Measurements from ENCODE around the gene ST3GAL5. TPM values are rescaled to one million over a fixed set of nuclear protein-coding genes. Genes with fewer than 3 reads are reported as not detected.

The ST3GAL5 gene
- total RNA-seq, 1 donor from 2014 or later = 29.7 TPM

DNA sequence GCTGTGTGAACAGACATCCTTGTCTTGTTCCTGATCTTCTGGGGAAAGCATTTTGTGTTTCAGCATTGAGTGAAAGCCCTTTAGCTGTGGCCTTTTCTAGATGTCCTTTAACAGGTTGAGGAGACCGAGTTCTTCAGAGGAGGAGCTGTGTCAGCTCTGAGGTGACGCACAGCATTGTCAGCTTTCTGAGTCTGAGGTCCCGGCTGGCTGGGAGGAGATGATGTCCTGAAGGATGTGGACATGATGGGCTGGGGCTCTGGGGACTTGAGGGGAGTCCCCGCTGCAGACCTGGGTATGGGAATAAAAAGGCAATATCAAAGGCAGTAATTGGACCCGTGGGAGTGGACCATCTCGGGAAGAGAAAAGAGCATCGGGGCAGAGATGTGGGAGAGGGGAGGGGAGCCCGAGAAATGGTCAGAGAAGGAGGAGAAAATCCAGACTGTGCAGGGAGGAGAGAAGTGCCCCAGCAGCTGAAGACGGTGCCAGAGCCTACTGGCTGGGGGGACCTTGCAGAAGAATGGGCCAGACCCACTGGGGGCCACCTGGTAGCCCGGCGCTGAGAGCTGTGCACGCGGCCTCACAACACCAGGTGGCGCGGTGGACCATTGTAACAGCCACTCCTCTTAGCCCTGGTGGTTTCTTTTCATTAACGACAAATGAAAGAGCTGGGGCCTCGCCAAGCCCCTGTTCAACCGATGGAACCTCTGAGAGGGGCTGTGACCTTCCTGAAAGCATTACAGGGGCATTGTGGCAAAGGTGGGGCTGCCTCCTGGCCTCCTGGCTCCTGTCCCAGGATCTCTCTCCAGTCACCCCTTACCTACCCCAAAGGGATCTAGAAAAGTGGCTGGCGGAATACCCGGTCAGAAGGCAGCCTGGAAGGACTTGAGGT is 61.6 kb downstream of the ST3GAL5 start:
- Histone ChIP-seq H3K36me3 (ENCODE audit: control insufficient read depth, insufficient read depth, low read length) (no peaks in the 10 kb centered on the region), H3K4me3 (ENCODE audit: low read depth, low read length) (no peak overlapping the region), H3K27me3 (ENCODE audit: control insufficient read depth, insufficient read depth, low read length) (no peaks in the 10 kb centered on the region)
- DNase-seq (ENCODE audit: low read depth) (peak; percentile 28), FAIRE-seq (no peak)
- TF ChIP-seq, protein P1, sequence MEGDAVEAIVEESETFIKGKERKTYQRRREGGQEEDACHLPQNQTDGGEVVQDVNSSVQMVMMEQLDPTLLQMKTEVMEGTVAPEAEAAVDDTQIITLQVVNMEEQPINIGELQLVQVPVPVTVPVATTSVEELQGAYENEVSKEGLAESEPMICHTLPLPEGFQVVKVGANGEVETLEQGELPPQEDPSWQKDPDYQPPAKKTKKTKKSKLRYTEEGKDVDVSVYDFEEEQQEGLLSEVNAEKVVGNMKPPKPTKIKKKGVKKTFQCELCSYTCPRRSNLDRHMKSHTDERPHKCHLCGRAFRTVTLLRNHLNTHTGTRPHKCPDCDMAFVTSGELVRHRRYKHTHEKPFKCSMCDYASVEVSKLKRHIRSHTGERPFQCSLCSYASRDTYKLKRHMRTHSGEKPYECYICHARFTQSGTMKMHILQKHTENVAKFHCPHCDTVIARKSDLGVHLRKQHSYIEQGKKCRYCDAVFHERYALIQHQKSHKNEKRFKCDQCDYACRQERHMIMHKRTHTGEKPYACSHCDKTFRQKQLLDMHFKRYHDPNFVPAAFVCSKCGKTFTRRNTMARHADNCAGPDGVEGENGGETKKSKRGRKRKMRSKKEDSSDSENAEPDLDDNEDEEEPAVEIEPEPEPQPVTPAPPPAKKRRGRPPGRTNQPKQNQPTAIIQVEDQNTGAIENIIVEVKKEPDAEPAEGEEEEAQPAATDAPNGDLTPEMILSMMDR (IDR thresholded peaks at IDR 0.05; ENCODE audit: insufficient read depth, low read length, severe bottlenecking) = peak; percentile 93

DNA sequence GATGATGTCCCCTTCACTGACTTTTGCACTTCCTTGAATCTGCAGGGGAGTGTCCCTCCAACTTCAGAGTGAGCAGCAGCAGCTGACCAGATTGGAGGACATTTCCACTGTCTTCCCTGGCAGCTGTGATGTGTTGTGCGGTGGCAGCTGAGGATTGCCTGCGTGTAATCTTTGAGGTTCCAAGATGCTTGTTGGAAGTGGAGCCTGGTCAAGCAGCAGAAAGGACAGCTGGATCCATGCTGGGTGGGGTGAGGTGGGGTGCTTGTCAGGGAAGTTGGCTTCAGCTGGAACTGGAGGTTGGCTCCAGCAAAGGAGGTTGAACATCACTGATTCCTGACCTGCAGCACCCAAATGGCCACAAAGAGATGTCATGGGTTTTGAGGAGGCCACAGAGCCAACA is 64.8 kb downstream of the ST3GAL5 start:
- Histone ChIP-seq H3K27me3 (ENCODE audit: control insufficient read depth, insufficient read depth, low read length) (peaks cover 3% of the 10 kb centered on the region), H3K4me3 (ENCODE audit: low read depth, low read length) (no peak overlapping the region), H3K36me3 (ENCODE audit: control insufficient read depth, insufficient read depth, low read length) (no peaks in the 10 kb centered on the region)
- DNase-seq (ENCODE audit: low read depth) (no peak), FAIRE-seq (no peak)
- TF ChIP-seq, protein P1 (IDR thresholded peaks at IDR 0.05; ENCODE audit: insufficient read depth, low read length, severe bottlenecking) = no peak

DNA sequence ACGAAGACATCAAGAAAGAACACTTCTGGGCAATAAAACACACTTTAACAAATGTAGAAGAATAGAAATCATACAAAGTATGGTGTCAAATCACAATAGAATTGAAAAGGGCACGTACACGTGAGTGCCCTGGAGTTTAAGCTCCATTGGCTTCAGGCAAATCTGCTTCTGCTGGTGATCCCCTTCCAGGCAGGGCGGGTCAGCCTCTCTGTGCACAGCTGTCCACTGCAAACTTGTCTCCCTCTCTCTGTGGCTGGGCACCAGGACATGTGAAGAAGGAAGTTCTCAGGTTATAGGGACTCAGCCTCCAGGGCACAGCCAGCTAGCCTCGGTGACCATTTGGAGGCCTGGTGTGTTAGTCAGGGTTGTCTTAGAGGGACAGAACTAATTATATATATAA is 66.0 kb downstream of the ST3GAL5 start:
- DNase-seq (ENCODE audit: low read depth) = no peak
- FAIRE-seq = no peak
- TF ChIP-seq, protein P1 (IDR thresholded peaks at IDR 0.05; ENCODE audit: insufficient read depth, low read length, severe bottlenecking) = no peak
- H3K27me3 ChIP-seq (ENCODE audit: control insufficient read depth, insufficient read depth, low read length) = peaks cover 3% of the 10 kb centered on the region
- no peaks in the 10 kb centered on the region for H3K36me3 ChIP-seq (ENCODE audit: control insufficient read depth, insufficient read depth, low read length)
- H3K4me3 ChIP-seq (ENCODE audit: low read depth, low read length) = no peak overlapping the region

DNA sequence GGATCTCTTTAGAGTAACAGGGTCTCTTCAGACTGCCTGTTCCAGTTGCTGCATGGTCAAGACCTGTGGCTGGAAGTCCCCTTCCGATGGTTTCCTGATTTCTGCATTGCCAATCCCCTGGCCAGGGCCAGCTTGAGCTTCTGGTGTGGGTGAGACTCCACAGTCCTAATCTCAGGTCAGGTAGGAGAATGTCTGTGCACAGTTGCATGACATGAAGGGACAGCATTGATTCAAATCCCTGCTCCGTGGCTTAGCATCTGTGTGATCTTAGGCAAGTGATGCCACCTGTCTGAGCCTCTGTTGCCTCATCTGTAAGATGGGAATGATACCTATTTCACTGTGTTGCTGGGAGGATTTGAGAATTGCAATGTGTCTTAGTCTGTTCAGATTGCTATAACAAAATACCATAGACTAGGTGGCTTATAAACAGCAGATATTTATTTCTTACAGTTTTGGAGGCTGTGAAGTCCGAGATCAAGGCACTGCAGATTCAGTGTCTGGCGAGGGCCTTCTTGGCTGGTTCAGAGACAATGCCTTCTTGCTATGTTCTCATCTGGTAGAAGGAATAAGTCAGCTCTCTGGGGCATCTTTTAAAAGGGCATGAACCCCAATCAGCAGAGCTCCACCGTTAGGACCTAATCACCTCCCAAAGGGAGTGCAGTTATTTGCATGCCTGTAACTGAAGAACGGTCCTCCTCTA is 68.8 kb downstream of the ST3GAL5 start:
- Histone ChIP-seq H3K4me3 (ENCODE audit: low read depth, low read length) (no peak overlapping the region), H3K27me3 (ENCODE audit: control insufficient read depth, insufficient read depth, low read length) (peaks cover 3% of the 10 kb centered on the region), H3K36me3 (ENCODE audit: control insufficient read depth, insufficient read depth, low read length) (no peaks in the 10 kb centered on the region)
- DNase-seq (ENCODE audit: low read depth) (no peak), FAIRE-seq (no peak)
- TF ChIP-seq, protein P1 (IDR thresholded peaks at IDR 0.05; ENCODE audit: insufficient read depth, low read length, severe bottlenecking) = no peak

DNA sequence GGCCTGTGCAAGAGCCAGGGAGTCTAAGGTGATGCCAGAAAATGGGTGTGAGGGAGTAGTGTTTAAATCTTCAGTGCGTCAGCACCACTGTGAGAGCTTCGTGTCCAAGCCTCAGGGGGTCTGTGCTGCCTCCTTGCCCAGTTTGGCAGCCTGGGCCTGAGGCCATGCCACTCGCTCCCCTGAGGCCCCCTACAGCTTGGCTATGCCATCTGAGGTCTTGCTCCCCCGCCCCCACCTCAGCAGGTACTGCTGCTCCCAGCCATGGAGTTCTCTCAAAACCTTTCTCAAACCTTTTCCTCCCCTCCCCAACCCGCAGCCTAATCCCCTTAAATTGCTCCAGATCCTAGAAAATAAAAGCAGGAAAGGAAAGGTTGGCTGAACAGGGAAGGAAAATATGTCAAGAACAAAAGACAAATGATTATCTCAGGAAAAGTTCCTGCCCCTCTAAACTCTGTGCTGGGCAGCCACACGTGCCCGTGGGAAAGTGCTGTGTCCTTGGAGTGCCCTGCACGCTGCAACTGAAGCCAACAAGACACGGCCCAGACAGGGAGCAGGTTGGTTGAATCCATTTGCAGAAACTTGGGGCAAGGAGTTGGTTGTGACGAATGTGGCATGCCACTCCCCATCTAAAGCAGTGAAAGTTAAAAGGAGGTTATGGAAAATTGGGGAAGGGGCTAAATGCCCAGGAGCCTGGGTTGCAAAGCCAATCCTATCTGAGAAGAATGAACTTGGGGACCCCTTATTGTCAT is 73.8 kb downstream of the ST3GAL5 start:
- FAIRE-seq (no peak), DNase-seq (ENCODE audit: low read depth) (no peak)
- Histone ChIP-seq H3K27me3 (ENCODE audit: control insufficient read depth, insufficient read depth, low read length) (peaks cover 3% of the 10 kb centered on the region), H3K36me3 (ENCODE audit: control insufficient read depth, insufficient read depth, low read length) (no peaks in the 10 kb centered on the region), H3K4me3 (ENCODE audit: low read depth, low read length) (no peak overlapping the region)
- TF ChIP-seq, protein P1 (IDR thresholded peaks at IDR 0.05; ENCODE audit: insufficient read depth, low read length, severe bottlenecking) = no peak
